GM18868 (cell line): ENCODE data around the gene MICOS13.
"Not testable (repeated sequence)": the region's sequence is repeated elsewhere in the genome, so short reads cannot be mapped to it uniquely, and the experiment has no call there.

Source experiments
- ATAC-seq: cut with Tn5 transposase; IDR thresholded peaks from one replicate; pipeline ENCODE4 v1.9.1; 2021; ENCODE audit warnings: mild to moderate bottlenecking, moderate library complexity; ENCODE audit not compliant: unreplicated experiment

MICOS13 gene

DNA sequence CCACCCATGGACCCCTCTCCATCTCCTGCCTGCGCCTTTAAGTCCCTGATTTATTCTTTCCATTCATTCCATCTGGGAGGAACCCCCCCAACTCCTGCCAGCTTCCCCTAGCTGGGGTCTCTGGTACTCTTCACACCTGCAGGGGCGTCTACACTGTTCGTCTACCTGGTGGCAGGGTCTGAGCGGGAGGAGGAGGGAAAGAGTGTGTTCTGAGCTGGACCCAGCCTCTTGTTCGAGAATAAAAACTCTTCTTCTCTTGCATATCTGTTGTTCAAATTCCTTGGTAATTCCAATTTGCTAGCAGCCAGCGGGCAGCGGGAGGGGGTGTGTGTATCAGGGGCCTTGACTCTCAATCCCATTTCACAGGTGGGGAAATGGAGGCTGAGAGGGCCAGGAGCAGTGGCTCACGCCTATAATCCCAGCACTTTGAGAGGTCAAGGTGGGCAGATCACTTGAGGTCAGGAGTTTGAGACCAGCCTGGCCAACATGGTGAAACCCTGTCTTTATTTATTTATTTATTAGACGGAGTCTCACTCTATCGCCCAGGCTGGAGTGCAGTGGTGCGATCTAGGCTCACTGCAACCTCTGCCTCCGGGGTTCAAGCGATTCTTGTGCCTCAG is 8.1 kb upstream of the MICOS13 start:
- ATAC-seq, result not testable (repeated sequence)

DNA sequence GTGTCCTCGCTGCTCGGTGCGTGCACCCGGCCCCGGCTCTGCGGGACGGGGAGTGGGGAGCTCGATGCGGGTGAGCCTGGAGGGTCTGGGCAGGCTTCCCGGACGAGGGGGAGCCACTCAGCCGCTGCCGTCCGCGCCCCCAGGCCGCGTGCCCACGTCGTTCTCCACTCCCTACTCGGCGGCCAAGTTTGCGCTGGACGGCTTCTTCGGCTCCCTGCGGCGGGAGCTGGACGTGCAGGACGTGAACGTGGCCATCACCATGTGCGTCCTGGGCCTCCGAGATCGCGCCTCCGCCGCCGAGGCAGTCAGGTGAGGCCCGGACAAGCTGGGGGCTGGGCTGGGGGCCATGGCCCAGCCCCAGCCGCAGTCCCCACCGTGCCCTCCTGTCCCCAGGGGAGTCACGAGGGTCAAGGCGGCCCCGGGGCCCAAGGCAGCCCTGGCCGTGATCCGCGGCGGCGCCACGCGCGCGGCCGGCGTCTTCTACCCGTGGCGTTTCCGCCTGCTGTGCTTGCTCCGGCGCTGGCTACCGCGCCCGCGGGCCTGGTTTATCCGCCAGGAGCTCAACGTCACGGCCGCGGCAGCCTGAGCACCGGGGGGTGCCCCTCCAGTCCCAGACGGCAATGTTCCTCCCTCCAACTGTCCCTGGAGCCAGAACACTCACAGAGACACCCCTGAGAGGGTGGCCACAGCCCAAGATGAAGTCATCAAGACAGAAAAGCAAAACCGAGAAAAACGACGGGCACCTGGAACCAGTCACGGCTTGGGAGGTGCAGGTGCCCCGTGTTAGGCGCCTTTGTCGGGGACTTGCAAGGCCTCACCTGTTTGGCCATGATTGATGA is 7.3 kb upstream of the MICOS13 start:
- ATAC-seq, result no peak

DNA sequence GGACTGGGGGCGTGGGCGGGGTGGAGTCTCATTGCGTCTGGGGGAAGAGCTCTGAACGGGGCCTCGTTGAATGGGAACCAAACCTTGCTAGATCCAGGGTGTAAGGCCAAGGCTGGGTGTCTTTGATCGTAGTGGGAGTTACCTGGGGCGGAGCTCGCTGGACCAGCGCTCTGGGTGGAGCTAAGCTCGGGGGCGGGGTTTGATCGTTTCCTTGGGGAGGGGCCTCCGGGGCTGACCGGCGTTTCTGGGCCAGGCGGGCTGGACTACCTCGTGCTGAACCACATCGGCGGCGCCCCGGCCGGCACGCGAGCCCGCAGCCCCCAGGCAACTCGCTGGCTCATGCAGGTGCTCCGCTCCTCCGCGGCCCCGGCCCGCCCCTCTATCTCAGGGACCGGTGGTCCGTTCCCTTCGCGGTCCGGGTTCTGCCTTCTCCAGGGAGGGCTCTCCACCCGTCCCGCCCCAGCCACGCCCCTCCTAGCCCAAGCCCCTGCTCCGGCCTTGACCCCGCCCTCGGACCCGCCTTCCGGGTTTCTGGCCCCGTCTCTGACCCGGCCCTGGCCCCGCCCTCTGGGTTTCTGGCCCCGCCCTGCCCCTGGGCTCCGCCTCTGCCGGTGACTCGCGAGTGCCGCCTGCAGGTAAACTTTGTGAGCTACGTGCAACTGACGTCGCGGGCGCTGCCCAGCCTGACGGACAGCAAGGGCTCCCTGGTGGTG is 6.5 kb upstream of the MICOS13 start:
- ATAC-seq, result peak; percentile 57

DNA sequence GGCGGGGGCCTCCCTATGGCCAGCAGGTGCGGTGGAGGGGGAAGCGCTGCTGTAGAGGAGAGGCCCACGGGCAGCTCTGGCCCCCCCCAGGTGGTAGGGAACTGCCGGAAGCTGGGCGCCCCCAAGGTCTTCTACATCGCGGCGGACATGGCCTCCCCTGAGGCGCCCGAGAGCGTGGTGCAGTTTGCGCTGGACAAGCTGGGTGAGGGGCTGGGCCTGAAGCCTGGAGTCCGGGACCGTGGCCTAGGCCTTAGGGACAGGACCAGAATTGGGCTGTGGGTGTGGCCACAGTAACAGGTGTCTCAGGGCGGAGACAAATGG is 6.0 kb upstream of the MICOS13 start:
- no peak for ATAC-seq

DNA sequence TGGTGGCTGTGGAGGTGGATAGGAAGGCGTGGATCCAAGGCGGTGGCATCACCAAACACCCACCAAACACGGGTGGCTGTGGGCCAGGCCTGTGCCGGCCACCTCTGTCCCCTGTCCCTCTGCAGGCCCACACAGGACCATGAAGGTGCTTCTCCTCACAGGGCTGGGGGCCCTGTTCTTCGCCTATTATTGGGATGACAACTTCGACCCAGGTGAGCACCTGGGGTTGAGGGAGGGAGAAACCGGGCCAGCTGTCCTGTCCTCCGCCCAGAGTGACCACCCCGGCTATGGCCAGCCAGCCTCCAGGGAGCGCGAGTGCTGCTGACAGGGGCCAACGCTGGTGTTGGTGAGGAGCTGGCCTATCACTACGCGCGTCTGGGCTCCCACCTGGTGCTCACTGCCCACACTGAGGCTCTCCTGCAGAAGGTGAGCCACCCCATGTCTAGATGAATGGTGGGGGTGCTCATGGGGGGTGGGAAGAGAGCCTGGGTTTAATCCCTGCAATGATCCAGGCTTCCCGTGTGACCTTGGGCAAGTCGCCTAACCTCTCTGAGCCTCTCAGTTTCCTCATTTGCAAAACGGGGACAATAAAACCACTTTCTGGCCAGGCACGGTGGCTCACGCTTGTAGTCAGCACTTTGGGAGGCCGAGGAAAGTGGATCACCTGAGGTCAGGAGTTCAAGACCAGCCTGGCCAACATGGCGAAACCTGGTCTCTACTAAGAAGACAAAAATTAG is 4.5 kb upstream of the MICOS13 start:
- ATAC-seq, result no peak

DNA sequence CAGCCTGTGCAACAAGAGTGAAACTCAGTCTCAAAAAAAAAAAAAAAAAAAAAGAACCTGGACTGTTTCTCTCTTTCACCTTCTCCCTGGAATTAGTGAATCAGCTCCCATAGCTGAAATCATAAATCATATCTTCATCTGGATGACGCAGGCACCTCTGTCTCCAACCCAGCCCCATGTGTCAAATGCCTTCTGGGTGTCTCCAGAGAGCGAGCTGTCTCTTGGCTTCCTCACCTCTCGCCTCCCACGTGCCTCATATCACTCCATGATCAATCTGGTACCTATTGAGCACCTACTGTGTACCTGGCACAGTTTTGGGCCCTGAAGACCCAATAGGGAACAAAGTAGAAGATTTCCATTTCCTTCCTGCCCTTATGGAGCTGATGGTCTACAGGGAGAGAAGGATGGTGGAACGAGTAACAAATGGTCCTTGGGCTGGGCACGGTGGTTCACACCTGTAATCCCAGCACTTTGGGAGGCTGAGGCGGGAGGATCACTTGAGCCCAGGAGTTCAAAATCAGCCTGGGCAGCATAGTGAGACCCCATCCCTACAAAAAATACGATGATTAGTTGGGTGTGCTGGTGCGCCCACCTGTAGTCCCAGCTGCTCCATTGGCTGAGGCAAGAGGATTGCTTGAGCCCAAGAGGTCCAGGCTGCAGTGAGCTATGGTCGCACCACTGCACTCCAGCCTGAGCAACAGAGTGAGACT is 3.0 kb upstream of the MICOS13 start:
- ATAC-seq, result no peak

DNA sequence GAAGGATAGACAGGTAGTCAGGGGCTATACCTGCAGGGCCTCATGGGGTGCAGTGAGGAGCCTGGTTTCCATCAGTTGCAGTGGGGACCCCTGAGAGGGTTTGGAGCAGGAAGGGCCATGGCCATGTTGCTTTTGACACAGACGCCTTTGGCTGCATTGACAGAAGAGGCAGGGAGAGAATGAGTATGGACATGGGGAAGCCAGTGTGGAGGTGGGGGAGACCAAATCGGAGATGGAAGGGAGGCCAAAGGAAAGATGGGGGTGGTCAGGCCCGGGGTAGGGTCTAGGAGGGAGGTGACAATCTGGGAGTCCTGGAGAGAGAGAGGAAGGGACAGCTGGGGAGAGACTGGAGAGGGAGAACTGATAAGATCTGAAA is 1.8 kb upstream of the MICOS13 start:
- ATAC-seq, result no peak

DNA sequence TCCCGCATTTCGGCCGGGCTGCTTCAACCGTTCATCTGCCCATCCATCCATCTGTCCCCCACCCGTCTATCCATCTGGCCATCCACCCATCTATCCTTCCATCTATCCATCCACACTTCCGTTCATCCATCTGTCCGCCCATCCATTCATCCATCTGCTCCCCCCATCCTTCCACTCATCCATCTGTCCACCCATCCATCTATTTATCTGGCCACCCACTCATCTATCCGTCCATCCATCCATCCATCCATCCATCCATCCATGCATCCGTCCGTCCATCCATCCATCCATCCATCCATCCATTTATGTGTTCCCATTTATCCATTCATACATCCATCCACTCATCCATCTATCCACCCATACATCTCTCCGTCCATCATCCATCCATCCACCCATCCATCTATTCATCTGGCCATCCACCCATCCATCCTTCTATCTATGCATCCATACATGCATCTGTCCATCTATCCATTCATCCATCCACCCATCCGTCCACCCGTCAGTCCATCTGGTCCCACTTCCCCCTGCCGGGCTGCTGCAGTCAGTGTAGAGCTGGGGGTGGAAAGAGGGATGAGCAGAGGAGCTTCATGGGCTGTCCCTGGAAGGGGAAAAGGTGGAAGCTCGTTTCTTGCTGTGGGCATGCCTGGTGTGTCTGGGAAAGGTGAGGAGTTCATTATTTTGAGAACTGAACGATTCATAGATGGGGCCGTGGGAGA is 1.2 kb upstream of the MICOS13 start:
- no peak for ATAC-seq

DNA sequence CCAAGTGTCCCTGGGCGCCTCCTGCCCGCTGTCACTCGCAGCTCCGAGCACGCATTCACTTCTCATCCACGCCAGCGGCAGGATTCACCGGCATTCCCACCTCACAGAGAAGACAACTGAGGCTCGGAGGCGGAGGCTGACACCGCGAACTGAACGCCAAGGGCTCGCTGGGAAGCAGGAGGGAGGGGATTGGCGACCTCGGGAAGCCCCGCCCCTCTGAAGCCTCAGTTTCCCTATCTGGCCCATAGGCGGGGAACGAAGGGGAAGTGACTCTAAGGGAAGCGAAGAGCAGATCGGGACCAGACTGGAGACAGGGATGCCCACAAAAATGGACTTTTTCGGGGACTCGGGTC is 256 bp downstream of the MICOS13 start:
- no peak for ATAC-seq

DNA sequence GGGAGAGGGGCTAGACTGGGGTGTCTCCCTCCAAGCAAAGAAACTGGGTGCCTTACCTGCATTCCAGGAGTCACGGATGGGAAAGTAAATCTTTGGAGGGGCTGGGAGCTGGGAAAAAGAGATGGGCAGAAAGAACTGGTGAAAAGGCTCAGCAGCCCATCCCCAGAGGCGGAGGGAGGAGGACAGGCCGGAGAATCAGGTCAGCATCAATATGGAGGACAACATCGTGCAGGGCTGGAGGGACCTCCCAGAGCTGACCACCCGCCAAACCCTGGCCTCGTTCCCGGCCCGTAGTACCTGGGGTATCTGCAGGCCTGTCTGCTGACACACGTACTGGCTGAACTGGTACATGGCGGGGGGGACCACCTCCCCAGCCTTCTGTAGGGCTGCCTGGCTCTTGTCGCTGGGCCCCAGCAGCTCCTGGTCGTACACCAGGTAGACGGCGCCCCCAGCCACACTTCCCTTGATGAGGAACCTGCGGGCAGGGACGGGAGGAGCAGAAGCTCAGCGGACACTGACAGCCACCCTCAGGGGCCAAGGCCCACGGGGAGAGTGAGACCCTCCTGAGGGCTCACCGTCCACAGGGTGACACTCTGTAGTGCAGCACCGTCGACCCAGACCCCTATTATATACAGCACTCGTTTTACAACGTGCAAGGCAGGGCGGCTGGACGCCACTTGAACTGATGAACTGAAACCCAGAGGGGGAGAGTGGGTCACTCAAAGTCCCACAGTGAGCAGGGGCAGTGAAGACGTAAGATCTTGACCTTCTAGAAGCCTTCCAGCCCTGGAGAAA is 830 bp downstream of the MICOS13 start:
- ATAC-seq, result no peak

DNA sequence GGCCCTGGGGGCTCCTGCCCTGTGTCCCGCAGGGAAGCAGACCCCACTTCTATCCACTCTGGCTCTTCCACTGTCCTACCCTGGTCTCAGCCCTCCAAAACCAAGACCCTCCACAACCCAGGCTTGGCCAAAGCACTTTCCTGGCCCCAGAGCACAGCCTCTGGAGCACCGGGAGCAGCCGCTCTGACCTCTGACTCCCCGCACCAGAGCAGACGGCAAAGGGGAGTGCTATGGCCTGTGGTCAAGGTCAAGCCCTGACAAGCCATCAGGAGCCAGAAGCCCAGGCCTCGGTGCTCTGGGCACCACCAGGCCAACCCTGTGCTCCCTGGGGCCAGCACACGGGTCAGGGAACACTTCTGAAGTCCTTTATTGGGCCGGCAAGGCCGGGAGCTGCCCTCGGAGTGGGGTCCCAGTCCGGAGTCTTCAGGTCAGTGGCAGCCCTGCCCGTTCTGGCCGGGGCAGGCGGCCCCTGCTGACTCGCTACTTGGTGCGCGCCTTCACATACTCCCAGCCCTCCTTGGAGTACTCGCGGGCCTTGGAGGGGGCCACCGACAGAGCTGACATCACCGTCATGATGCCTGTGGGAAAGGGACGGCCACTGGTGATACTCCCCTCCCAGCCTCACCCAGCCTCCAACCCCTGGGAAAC is 2.1 kb downstream of the MICOS13 start:
- no peak for ATAC-seq

DNA sequence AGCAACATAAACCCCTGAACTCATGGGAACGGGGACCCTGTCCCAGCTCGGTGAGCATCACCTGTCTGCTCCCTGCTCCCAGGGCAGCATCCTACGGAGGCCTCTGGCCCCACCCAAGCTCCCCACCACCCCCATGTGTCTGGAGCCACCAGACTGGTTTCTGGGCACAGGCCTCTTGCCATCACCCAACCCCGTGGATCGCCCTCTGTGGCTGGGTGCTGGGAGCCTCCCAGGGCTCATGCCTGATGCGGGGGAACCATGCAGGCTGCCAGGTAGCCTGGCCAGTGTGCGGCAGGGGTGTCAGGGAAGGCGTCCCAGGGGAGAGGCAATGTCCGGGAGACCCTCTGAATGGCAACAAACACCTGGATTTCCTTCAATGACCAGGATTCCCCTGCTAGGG is 2.7 kb downstream of the MICOS13 start:
- ATAC-seq, result no peak

DNA sequence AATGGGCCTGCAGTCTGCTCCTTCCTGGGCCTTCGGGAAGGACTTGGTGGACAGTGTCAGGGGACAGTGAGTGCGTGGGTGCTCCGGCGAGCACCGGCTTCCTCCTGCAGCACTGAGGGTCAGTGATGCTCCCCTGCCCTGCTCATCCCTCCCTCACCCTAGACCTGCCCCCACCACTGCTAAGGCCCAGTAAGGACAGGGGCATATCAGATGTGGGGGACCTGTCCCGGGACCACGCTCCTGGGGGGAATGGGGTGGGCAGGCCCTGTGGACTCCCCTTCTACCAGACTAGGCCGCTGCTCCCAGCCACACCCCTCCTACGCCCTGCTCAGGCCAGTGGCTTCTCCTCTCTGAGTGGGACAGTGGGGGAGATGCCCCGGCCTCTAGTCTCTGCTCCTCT is 3.2 kb downstream of the MICOS13 start:
- no peak for ATAC-seq

DNA sequence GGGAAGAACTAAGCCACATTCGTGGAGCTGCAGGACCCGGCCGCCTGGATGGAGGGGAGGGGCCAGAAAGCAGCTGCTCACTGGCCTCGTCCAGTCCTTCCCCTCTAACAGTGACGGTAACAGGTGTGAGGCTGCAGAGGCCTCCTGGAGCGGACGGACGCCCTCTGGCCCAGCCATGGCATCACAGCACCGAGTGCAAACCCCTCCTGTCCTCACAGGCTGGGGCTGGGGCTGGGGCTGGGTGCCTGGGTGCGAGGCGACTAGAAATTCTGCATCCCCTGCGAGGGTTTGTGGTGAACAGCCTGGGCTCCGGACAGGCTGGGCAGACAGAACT is 3.6 kb downstream of the MICOS13 start:
- no peak for ATAC-seq

DNA sequence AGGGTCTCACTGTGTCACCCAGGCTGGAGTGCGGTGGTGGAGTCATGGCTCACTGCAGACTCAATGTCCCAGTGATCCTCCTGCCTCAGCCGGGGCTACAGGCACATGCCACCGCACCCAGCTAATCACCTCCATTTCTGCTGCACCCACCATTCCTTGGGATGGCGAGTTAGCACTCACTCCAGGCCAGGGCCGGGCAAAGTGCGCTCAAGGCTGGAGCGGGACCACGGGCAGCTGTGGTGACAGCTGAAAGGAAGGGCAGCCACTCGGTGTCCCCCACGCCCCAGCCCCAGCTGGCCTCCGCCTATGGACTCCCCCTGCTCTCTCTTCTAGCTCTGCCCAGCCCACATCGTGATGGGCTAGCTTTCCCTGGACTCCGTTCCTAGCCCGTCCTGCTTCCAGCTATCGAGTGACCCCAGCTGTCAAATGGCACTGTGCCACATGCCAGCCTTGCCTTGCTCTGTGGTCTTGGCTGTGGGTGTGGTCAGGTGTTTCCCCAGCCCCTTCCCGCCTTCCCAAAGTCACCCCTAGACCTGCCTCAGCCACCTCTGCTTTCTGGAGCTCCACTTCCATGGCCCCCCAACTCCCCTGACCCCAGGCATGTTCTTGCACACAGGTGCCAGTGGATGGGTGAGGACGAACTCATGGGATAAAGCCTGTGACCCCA is 4.1 kb downstream of the MICOS13 start:
- ATAC-seq, result no peak

DNA sequence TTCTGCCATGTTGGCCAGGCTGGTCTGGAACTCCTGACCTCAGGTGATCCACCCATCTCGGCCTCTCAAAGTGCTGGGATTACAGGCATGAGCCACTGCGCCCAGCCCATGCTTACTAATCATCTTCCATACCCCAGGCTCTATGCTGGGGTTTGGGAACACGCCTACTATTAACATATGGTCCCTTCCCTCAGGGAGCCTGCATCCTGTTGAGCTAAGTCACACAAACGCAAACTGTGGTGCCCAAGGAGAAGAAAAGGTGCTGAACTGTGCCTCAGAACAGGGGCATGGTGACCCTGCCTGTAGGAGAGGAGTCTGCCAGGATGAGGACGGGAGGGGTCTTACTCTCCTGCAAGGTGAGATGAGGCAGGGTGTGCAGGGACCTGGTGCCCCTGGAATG is 5.6 kb downstream of the MICOS13 start:
- ATAC-seq, result no peak

DNA sequence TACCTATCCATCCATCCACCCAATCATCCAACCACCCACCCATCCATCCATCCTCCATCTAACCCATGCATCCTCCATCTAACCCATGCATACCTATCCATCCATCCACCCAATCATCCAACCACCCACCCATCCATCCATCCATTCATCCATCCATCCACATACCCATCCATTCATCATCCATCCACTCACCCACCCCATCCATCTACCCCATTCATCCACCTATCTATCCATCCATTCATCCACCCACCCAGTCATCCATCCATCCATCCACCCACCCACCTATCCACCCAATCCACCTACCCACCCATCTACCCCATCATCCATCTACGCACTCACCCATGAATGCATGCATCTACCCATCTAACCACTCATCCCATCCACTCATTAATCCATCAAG is 6.6 kb downstream of the MICOS13 start:
- ATAC-seq, result no peak

DNA sequence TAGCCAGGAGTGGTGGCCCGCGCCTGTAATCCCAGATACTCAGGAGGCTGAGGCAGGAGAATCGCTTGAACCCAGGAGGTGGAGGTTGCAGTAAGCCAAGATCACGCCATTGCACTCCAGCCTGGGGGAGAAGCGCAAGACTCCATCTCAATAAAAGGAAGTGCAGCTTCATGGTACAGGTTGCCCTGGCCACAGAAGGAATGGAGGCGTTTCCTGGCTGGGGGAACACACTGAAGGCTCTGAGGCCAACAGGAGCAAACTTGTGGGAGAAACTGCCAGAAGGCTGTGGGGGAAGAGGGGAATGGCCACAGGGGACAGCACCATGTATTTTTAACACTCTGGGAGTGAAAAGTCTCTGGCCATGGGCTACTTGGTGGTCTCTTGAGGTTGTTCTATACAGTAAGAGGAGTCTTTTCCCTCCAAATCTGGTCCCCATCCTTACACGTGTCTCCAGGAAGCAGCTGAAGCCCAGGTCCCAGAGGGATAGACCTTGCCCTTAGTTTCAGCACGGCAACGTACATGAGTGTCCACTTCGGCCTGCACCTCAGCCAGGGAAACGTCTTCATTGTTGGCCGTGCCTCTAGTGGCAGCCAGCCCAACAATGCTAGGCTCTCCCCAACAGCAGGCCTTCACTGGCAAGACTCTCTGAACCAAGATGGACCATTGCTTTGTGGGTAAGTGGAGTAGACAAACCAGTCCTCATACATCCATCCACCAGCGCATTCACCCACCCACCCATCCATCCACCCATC is 7.4 kb downstream of the MICOS13 start:
- no peak for ATAC-seq
